AG04449 (cell line): ENCODE data around the gene RBFOX2.

ENCODE experiments used
- CTCF ChIA-PET: fragments of 350-600 bp; formaldehyde crosslinking; extraction: SDS; loops from one replicate; lab custom pipeline; 2021; ENCODE audit warnings: antibody characterized with exemption; lab: Yijun Ruan, JAX
- POLR2A ChIA-PET: fragments of 400-600, 350-600 bp; formaldehyde crosslinking; extraction: SDS; loops from one replicate; lab custom pipeline; 2020; ENCODE audit warnings: antibody characterized with exemption, inconsistent platforms; lab: Yijun Ruan, JAX
- DNase-seq: peaks from one replicate; pipeline ENCODE4 v3.0.0-alpha.2; 2010; ENCODE audit warnings: low read depth, low spot score
- H3K4me3 ChIP-seq: 2 replicates; pipeline ENCODE4 v1.5.1; 2011; ENCODE audit warnings: low read depth, mild to moderate bottlenecking, control low read depth, low read length
- TF ChIP-seq, protein P1 (sequence below): IDR thresholded peaks from one replicate; pipeline ENCODE4 v1.5.1; 2011; ENCODE audit warnings: mild to moderate bottlenecking, moderate library complexity, low read length, control low read depth, inconsistent platforms; ENCODE audit not compliant: insufficient read depth; ENCODE audit errors: missing control alignments

The RBFOX2 gene

DNA sequence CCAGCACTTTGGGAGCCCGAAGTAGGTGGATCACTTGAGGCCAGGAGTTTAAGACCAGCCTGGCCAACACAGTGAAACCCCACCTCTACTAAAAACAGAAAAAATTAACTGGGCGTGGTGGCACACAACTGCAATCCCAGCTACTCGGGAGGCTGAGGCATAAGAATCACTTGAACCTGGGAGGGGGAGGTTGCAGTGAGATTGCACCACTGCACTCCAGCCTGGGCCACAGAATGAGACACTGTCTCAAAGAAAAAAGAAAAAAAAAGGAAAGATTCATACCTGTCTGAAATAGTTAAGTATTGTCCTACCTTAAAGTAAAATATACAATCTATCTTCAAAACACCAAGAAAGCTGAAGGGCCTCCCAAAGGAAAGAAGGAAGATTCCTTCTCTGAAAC, 20.1 kb downstream of the RBFOX2 start:
- ChIA-PET POLR2A (no interaction called here), CTCF (no interaction called here)
- H3K4me3 ChIP-seq: no peak overlapping the region
- no peak for DNase-seq
- TF ChIP-seq, protein P1, sequence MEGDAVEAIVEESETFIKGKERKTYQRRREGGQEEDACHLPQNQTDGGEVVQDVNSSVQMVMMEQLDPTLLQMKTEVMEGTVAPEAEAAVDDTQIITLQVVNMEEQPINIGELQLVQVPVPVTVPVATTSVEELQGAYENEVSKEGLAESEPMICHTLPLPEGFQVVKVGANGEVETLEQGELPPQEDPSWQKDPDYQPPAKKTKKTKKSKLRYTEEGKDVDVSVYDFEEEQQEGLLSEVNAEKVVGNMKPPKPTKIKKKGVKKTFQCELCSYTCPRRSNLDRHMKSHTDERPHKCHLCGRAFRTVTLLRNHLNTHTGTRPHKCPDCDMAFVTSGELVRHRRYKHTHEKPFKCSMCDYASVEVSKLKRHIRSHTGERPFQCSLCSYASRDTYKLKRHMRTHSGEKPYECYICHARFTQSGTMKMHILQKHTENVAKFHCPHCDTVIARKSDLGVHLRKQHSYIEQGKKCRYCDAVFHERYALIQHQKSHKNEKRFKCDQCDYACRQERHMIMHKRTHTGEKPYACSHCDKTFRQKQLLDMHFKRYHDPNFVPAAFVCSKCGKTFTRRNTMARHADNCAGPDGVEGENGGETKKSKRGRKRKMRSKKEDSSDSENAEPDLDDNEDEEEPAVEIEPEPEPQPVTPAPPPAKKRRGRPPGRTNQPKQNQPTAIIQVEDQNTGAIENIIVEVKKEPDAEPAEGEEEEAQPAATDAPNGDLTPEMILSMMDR: no peak

DNA sequence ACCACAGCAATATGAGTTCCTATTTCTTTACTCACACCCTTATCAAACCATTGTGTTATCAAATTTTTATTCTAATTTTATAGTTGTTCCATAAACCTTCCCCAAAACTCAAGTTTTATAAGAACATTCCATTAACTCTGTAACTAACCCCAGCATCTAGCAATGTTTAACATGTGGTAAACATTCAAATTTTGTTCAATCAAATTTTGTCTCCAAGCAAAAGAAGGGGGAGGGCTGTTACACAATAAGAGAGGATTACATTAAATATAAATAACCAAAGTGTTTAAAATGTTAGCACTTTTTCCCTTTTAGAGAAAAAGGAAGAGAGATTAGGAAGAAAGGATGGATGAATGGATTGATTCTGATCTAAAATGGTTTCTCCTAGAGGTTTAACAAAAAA, 20.5 kb downstream of the RBFOX2 start:
- DNase-seq: no peak
- CTCF ChIA-PET: no interaction called here
- H3K4me3 ChIP-seq: no peak overlapping the region
- POLR2A ChIA-PET: no interaction called here
- TF ChIP-seq, protein P1: no peak

DNA sequence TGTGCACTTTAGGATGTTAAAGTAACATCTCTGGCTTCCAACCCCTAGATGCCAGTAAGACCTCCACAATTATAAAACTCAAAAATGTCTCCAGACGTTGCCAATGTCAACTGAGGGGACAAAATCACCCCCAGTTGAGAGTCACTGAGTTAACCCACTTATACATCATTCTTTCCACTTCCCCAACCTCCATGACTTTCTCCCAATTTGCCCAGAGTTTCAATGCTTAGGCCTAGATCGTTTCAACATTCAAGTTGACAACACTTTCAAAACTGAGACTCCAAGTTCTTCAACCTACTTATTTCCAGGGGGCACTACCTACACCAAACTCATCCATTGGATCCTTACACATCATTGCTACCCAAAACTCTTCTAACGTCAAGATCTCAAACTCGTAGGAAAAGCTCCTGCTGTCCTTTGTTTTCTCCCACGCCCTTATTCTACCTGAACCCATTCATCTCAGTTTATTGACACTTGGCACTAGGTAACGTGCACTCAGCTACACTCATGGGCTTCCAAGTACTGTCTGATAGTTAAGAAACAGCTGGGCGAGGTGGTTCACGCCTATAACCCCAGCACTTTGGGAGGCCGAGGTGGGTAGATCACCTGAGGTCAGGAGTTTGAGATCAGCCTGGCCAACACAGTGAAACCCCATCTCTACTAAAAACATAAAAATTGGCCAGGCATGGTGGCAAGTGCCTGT, 24.5 kb downstream of the RBFOX2 start:
- TF ChIP-seq, protein P1: no peak
- no peak for DNase-seq
- ChIA-PET CTCF (interaction anchor here (0.9 to 1.6 kb wide), 2 partner anchors 19 to 120 kb away, joined by 3 to 4 read pairs; no protein-coding TSS in a partner anchor), POLR2A (no interaction called here)
- no peak overlapping the region for H3K4me3 ChIP-seq

DNA sequence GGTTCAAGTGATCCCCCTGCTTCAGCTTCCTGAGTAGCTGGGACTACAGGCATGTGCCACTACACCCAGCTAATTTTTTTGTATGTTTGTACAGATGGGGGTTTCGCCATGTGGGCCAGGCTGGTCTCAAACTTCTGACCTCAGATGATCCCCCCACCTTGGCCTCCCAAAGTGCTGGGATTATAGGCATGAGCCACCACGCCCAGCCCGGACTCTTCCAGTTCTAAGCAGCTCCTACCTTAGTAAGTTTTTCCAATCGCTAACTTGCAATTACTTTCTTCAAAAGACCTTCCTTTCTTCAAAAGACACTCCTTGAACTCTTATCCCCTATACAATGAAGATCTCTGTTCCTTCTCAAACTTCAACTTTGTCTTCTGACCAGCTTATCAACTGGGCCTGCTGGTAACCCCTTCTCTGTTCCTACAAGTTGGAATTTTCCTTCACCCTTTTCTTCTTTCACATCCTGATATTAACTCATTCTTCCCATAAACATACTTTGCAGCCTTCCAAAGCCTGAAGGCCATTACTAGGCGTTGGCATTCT, 25.8 kb downstream of the RBFOX2 start:
- no peak overlapping the region for H3K4me3 ChIP-seq
- ChIA-PET POLR2A (interaction anchor here (0.9 kb wide), 1 partner anchor 26 kb away, joined by 3 read pairs; the partner anchor contains the start of gene RBFOX2), CTCF (interaction anchor here (0.8 kb wide), 1 partner anchor 63 kb away, joined by 5 read pairs; no protein-coding TSS in a partner anchor)
- DNase-seq: no peak
- TF ChIP-seq, protein P1: no peak

DNA sequence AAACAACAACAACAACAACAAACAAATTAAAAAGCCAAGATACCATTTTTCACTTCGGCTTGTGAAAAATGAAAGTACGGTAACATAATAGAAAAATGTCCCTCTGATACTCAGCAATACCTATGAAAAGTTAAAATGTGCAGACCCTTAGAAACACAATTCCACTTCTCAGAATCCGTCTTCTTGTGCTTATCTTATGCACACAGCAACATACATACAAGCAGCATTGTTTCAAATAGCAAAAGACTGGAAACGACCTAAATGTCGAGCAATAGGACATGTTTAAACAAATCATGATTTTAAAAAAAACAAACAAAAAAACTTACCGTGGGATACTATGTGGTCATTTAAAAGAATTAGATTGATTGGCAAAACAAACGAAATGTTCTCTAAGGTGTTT, 26.5 kb downstream of the RBFOX2 start:
- TF ChIP-seq, protein P1: no peak
- POLR2A ChIA-PET: no interaction called here
- CTCF ChIA-PET: interaction anchor here (0.8 kb wide), 1 partner anchor 64 kb away, joined by 5 read pairs; no protein-coding TSS in a partner anchor
- no peak overlapping the region for H3K4me3 ChIP-seq
- DNase-seq: no peak

DNA sequence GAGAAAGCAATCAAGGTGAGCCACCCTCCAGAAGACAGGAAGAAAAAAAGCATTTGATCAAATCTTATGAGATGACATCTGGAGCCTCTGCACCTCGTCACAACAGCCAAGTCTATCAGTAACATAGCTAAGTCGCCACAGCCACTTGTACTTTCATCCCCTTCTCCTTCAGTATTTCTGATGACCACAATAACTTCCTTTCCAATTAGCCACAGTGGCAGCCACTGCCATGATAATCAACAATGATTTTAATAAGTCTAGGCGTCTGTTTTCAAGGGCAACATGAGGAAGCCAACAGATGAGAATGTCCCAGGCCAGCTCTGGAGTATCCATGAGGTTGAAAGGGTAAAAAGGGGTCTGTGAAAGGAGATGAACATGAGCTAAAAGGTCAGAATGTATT, 29.9 kb downstream of the RBFOX2 start:
- DNase-seq: no peak
- TF ChIP-seq, protein P1: no peak
- POLR2A ChIA-PET: no interaction called here
- CTCF ChIA-PET: interaction anchor here (1.2 to 6.5 kb wide), 4 partner anchors 11 to 68 kb away, joined by 3 to 38 read pairs (median 4); no protein-coding TSS in a partner anchor
- H3K4me3 ChIP-seq: no peak overlapping the region
